GM12878 (cell line): ENCODE data around the gene PCNX4.

Experiments used
- MYC ChIP-seq: IDR thresholded peaks from 2 replicates; pipeline ENCODE4 v1.6.1; 2011; ENCODE audit warnings: mild to moderate bottlenecking, low read length, moderate library complexity, inconsistent platforms; ENCODE audit not compliant: insufficient read depth, insufficient replicate concordance, insufficient read length, severe bottlenecking
- POLR2AphosphoS5 ChIP-seq: IDR thresholded peaks from 2 replicates; pipeline ENCODE4 v1.6.1; 2011; ENCODE audit warnings: mild to moderate bottlenecking, low read length, inconsistent platforms

GRCh38 chr14:60093606-60094005 lies 1.9 kb downstream of the PCNX4 start:
- TF ChIP-seq POLR2AphosphoS5 (no peak), MYC (no peak)
